Measurements from ENCODE around the gene RRP1.

The RRP1 gene

DNA sequence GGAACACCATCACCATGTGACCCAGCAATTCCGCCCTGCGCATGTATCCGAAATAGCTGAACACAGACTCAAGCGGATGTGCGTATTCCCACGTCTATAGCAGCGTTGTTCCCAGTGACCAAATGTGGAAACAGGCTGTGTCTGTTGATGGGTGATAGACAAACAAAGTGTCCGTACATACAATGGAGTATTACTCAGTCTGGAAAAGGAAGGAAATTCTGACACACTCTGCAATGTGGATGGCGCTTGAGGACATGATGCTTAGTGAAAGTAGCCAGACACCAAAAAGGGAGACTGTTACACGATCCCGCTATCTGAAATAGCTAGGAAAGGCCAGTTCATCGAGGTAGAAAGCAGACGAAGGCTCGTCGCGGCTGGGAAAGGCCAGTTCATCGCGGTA, 44.7 kb upstream of the RRP1 start:
- TF ChIP-seq, protein P1, sequence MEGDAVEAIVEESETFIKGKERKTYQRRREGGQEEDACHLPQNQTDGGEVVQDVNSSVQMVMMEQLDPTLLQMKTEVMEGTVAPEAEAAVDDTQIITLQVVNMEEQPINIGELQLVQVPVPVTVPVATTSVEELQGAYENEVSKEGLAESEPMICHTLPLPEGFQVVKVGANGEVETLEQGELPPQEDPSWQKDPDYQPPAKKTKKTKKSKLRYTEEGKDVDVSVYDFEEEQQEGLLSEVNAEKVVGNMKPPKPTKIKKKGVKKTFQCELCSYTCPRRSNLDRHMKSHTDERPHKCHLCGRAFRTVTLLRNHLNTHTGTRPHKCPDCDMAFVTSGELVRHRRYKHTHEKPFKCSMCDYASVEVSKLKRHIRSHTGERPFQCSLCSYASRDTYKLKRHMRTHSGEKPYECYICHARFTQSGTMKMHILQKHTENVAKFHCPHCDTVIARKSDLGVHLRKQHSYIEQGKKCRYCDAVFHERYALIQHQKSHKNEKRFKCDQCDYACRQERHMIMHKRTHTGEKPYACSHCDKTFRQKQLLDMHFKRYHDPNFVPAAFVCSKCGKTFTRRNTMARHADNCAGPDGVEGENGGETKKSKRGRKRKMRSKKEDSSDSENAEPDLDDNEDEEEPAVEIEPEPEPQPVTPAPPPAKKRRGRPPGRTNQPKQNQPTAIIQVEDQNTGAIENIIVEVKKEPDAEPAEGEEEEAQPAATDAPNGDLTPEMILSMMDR (conservative IDR thresholded peaks at IDR 0.05; ENCODE audit: control insufficient read depth, insufficient read depth, low read depth, low read length): no peak
- no peak overlapping the region for H3K4me3 ChIP-seq (ENCODE audit: control insufficient read depth, low read depth, low read length)
- DNase-seq (ENCODE audit: low read depth): no peak

GRCh38 chr21:43745772-43746517, 43.4 kb upstream of the RRP1 start:
- TF ChIP-seq, protein P1 (conservative IDR thresholded peaks at IDR 0.05; ENCODE audit: control insufficient read depth, insufficient read depth, low read depth, low read length): no peak
- H3K4me3 ChIP-seq (ENCODE audit: control insufficient read depth, low read depth, low read length): no peak overlapping the region
- DNase-seq (ENCODE audit: low read depth): no peak

DNA sequence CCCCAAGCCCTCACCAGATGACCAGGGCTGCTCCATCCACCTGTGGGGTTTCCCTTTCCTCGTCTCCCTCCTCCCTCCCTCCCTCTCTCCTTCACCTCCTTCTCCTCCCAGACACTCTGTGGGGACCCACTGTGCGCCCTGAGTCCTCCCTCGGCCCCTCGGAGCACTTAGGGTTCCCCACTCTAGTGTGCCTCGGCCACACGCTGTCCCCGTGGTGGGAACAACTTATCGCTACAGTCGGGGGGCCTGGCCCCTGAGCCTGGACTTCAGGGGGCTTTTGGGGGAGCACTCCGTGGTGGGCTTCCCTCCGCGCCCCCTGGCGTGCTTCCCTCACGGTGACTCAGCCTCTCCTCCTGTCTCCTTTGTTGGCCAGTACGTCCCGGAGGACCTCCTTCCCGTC, 40.8 kb upstream of the RRP1 start:
- TF ChIP-seq, protein P1 (conservative IDR thresholded peaks at IDR 0.05; ENCODE audit: control insufficient read depth, insufficient read depth, low read depth, low read length): no peak
- no peak overlapping the region for H3K4me3 ChIP-seq (ENCODE audit: control insufficient read depth, low read depth, low read length)
- DNase-seq (ENCODE audit: low read depth): no peak

- no peak overlapping the region for H3K4me3 ChIP-seq (ENCODE audit: control insufficient read depth, low read depth, low read length)
- TF ChIP-seq, protein P1 (conservative IDR thresholded peaks at IDR 0.05; ENCODE audit: control insufficient read depth, insufficient read depth, low read depth, low read length): no peak
- DNase-seq (ENCODE audit: low read depth): no peak
Measured at GRCh38 chr21:43749651-43750262, 39.6 kb upstream of the RRP1 start.

DNA sequence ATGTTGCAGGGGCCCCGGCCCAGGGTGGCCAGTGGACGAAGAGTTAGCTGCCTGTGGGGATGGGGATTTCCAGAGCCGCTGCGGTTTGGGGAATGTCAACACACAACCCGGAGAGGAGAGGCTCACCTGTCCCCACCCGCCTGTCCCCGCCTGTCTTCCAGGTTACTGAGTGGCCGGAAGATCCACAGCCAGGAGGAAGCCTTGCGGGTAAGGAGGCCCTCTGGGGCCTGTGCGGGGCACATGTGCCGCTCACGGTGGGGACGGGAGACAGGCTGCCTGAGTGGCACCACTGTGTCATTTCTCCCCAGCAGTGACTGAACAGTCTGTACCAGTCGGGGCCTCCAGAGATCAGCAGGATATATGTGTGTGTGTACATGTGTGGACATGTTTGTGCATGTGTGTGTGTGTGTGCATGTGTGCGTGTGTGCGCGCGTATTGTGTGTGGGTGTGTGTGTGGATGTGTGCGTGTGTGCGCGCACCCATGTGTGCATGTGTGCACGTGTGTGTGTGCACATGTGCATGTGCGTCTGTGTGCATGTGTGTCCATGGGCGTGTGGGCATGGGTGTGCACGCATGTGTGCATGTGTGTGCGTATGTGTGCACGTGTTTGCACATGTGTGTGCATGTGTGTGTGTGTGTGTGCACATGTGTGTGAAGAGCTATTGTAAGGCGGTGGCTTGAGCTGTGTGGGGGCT, 38.9 kb upstream of the RRP1 start:
- no peak overlapping the region for H3K4me3 ChIP-seq (ENCODE audit: control insufficient read depth, low read depth, low read length)
- no peak for DNase-seq (ENCODE audit: low read depth)
- TF ChIP-seq, protein P1 (conservative IDR thresholded peaks at IDR 0.05; ENCODE audit: control insufficient read depth, insufficient read depth, low read depth, low read length): no peak

DNA sequence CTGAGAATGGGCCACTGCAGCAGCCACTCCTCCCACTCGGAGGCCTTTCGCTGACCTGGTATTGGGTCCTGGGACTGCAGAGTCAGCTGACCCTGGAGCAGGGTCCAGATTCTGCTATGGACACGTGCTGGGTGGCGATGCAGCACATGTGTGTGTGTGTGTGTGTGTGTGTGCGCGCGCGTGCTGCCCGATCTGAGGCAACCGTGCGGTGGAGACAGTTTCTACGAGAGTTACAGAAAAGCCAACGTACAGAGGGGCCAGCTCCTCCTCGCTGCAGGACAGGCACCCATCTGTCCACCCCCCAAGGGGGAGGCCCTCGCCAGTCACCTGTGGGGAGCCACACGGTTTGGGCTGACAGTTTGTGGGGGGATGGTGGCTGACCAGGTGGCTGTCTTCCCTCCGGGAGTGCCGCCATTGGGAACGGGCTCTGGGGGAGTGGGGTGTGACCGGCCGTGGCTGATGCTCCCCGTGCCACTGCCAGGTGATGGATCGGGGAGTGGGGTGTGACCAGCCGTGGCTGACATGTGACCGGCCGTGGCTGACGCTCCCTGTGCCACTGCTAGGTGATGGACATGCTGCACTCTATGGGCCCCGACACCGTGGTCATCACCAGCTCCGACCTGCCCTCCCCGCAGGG, 37.3 kb upstream of the RRP1 start:
- DNase-seq (ENCODE audit: low read depth): no peak
- H3K4me3 ChIP-seq (ENCODE audit: control insufficient read depth, low read depth, low read length): no peak overlapping the region
- TF ChIP-seq, protein P1 (conservative IDR thresholded peaks at IDR 0.05; ENCODE audit: control insufficient read depth, insufficient read depth, low read depth, low read length): no peak

Measured in fibroblast of mammary gland (primary cell).